IMR-90 (cell line): ENCODE results near the gene NGEF. TPM values are rescaled to one million over a fixed set of nuclear protein-coding genes. Genes with fewer than 3 reads are reported as not detected.

Source experiments
- ATAC-seq: fragments of 200-7000 bp; cut with Tn5 transposase; 2 replicates; pipeline ENCODE4 v1.9.1; 2020; ENCODE audit warnings: low read depth, mild to moderate bottlenecking, moderate library complexity
- BruUV-seq: library from RNA; stranded (reverse); fragments of 400-500 nt; replicated peaks from 2 replicates; lab custom pipeline; 2021; lab: Mats Ljungman, UMichigan
- CTCF ChIA-PET: fragments of 300-600 bp; formaldehyde crosslinking; extraction: SDS; loops from one replicate; lab custom pipeline; 2021; ENCODE audit warnings: antibody characterized with exemption; lab: Yijun Ruan, JAX
- POLR2A ChIA-PET: fragments of 300-600 bp; sonication (Branson Sonifier 250); formaldehyde crosslinking; loops from one replicate; lab custom pipeline; 2022; ENCODE audit warnings: antibody characterized with exemption; ENCODE audit not compliant: unreplicated experiment; lab: Charles Lee
- DNase-seq: peaks from one replicate; pipeline ENCODE4 v3.0.0; 2013
- H2AFZ ChIP-seq: replicated peaks from 2 replicates; pipeline ENCODE3; 2013; ENCODE audit warnings: low read length, mild to moderate bottlenecking; ENCODE audit not compliant: poor library complexity
- H2AK5ac ChIP-seq: 2 replicates; pipeline ENCODE4 v1.6.1; 2013; ENCODE audit warnings: low read depth, low read length, inconsistent platforms
- H2AK9ac ChIP-seq: replicated peaks from 2 replicates; pipeline ENCODE3; 2013; ENCODE audit warnings: mild to moderate bottlenecking, low read depth, low read length, moderate library complexity; ENCODE audit not compliant: poor library complexity
- H2BK120ac ChIP-seq: 2 replicates; pipeline ENCODE4 v1.6.1; 2013; ENCODE audit warnings: low read depth, low read length, inconsistent platforms
- H2BK15ac ChIP-seq: 3 replicates; pipeline ENCODE4 v1.6.1; 2013; ENCODE audit warnings: low read depth, low read length, inconsistent platforms
- H2BK20ac ChIP-seq: 2 replicates; pipeline ENCODE4 v1.6.1; 2013; ENCODE audit warnings: low read depth, mild to moderate bottlenecking, inconsistent platforms, low read length, moderate library complexity
- H2BK5ac ChIP-seq: 2 replicates; pipeline ENCODE4 v1.6.1; 2013; ENCODE audit warnings: mild to moderate bottlenecking, low read depth, low read length, inconsistent platforms; ENCODE audit not compliant: poor library complexity, severe bottlenecking
- H3K14ac ChIP-seq: replicated peaks from 2 replicates; pipeline ENCODE4 v1.6.1; 2013; ENCODE audit warnings: low read depth, low read length, inconsistent platforms
- H3K18ac ChIP-seq: 2 replicates; pipeline ENCODE4 v1.6.1; 2013; ENCODE audit warnings: low read depth, low read length, control low read depth
- H3K23ac ChIP-seq: 2 replicates; pipeline ENCODE4 v1.6.1; 2013; ENCODE audit warnings: low read depth, low read length, inconsistent platforms
- H3K27ac ChIP-seq: 2 replicates; pipeline ENCODE4 v1.5.1; 2013; ENCODE audit warnings: mild to moderate bottlenecking, control low read depth, low read length; ENCODE audit not compliant: insufficient read depth
- H3K27me3 ChIP-seq: 2 replicates; pipeline ENCODE4 v1.6.1; 2013; ENCODE audit warnings: low read length; ENCODE audit not compliant: control insufficient read depth, insufficient read depth
- H3K36me3 ChIP-seq: 2 replicates; pipeline ENCODE4 v1.6.1; 2013; ENCODE audit warnings: low read length, mixed read lengths; ENCODE audit not compliant: control insufficient read depth, insufficient read depth
- H3K4ac ChIP-seq: 2 replicates; pipeline ENCODE4 v1.6.1; 2013; ENCODE audit warnings: low read depth, low read length, inconsistent platforms
- H3K4me1 ChIP-seq: 2 replicates; pipeline ENCODE4 v1.6.1; 2013; ENCODE audit warnings: low read length, mixed read lengths; ENCODE audit not compliant: control insufficient read depth, insufficient read depth
- H3K4me2 ChIP-seq: 2 replicates; pipeline ENCODE4 v1.6.1; 2013; ENCODE audit warnings: low read depth, mild to moderate bottlenecking, control low read depth, low read length, moderate library complexity
- H3K4me3 ChIP-seq: 2 replicates; pipeline ENCODE4 v1.5.1; 2013; ENCODE audit warnings: low read depth, mild to moderate bottlenecking, control low read depth, low read length, moderate library complexity; ENCODE audit not compliant: insufficient read depth
- H3K56ac ChIP-seq: 2 replicates; pipeline ENCODE4 v1.6.1; 2013; ENCODE audit warnings: low read length, inconsistent platforms; ENCODE audit not compliant: insufficient read depth; ENCODE audit errors: extremely low read depth
- H3K79me1 ChIP-seq, 2 experiments: 2 replicates each; pipeline ENCODE4 v1.6.1; 2013; ENCODE audit warnings: low read length in 2 of 2, inconsistent platforms in 1 of 2, low read depth in 1 of 2
- H3K9ac ChIP-seq: 2 replicates; pipeline ENCODE4 v1.6.1; 2013; ENCODE audit warnings: low read depth, low read length, control low read depth
- H3K9me1 ChIP-seq: 2 replicates; pipeline ENCODE4 v1.6.1; 2013; ENCODE audit warnings: low read length, inconsistent platforms; ENCODE audit not compliant: insufficient read depth
- H3K9me3 ChIP-seq: 2 replicates; pipeline ENCODE4 v1.6.1; 2013; ENCODE audit warnings: low read length; ENCODE audit not compliant: control insufficient read depth, insufficient read depth
- H4K20me1 ChIP-seq: 2 replicates; pipeline ENCODE4 v1.6.1; 2013; ENCODE audit warnings: low read length, inconsistent platforms; ENCODE audit not compliant: insufficient read depth
- H4K5ac ChIP-seq: 2 replicates; pipeline ENCODE4 v1.6.1; 2013; ENCODE audit warnings: mild to moderate bottlenecking, low read depth, low read length, control low read depth
- H4K8ac ChIP-seq, 2 experiments: 2 replicates each; pipeline ENCODE4 v1.6.1; 2013; ENCODE audit warnings: low read depth in 2 of 2, low read length in 2 of 2, control low read depth in 1 of 2, inconsistent platforms in 1 of 2
- H4K91ac ChIP-seq: 2 replicates; pipeline ENCODE4 v1.6.1; 2013; ENCODE audit warnings: low read depth, low read length, inconsistent platforms; ENCODE audit not compliant: insufficient read depth
- BHLHE40 ChIP-seq: fragments of 150-350 bp; IDR thresholded peaks from 2 replicates; pipeline ENCODE4 v1.6.1; 2016; ENCODE audit warnings: mild to moderate bottlenecking, low read depth, low read length
- CEBPB ChIP-seq: IDR thresholded peaks from 2 replicates; pipeline ENCODE4 v1.6.1; 2012; ENCODE audit warnings: low read depth, low read length, improper control_type of control experiment
- CHD1 ChIP-seq: IDR thresholded peaks from 2 replicates; pipeline ENCODE4 v1.6.1; 2012; ENCODE audit warnings: low read depth, low read length, improper control_type of control experiment
- FOS ChIP-seq: fragments of 150-350 bp; IDR thresholded peaks from 2 replicates; pipeline ENCODE4 v1.6.1; 2016; ENCODE audit warnings: low read depth, low read length
- MAFK ChIP-seq: IDR thresholded peaks from 2 replicates; pipeline ENCODE4 v1.6.1; 2012; ENCODE audit warnings: low read depth, low read length, improper control_type of control experiment
- MAZ ChIP-seq: IDR thresholded peaks from 2 replicates; pipeline ENCODE4 v1.6.1; 2012; ENCODE audit warnings: low read depth, mild to moderate bottlenecking, low read length, improper control_type of control experiment, moderate library complexity, borderline replicate concordance
- MXI1 ChIP-seq: IDR thresholded peaks from 2 replicates; pipeline ENCODE4 v1.6.1; 2012; ENCODE audit warnings: low read depth, mild to moderate bottlenecking, low read length, moderate library complexity, borderline replicate concordance
- NFE2L2 ChIP-seq: fragments of 150-350 bp; IDR thresholded peaks from 2 replicates; pipeline ENCODE4 v1.6.1; 2016; ENCODE audit warnings: low read depth, mild to moderate bottlenecking, low read length
- POLR2A ChIP-seq: IDR thresholded peaks from 2 replicates; pipeline ENCODE4 v1.6.1; 2012; ENCODE audit warnings: mild to moderate bottlenecking, low read depth, low read length
- RAD21 ChIP-seq: IDR thresholded peaks from 2 replicates; pipeline ENCODE4 v1.6.1; 2012; ENCODE audit warnings: low read length, improper control_type of control experiment
- RCOR1 ChIP-seq: IDR thresholded peaks from 2 replicates; pipeline ENCODE4 v1.6.1; 2012; ENCODE audit warnings: mild to moderate bottlenecking, low read length, improper control_type of control experiment; ENCODE audit not compliant: insufficient replicate concordance
- RFX5 ChIP-seq: IDR thresholded peaks from 2 replicates; pipeline ENCODE4 v1.8.0; 2012; ENCODE audit warnings: low read depth, mild to moderate bottlenecking, low read length, moderate library complexity
- SMC3 ChIP-seq: fragments of 150-350 bp; IDR thresholded peaks from 2 replicates; pipeline ENCODE4 v1.6.1; 2016; ENCODE audit warnings: low read depth, mild to moderate bottlenecking, antibody characterized with exemption, low read length, moderate library complexity
- WGBS, 2 experiments: methylation state at CpG; one replicate each; pipeline versions ENCODE4 v1.1.5 to v1.1.7; 2013; ENCODE audit warnings: missing lambda C conversion rate in 2 of 2; ENCODE audit not compliant: insufficient read length in 1 of 2; ENCODE audit errors: extremely low coverage in 2 of 2; 5-methylcytosine and 5-hydroxymethylcytosine counted together
- dilution Hi-C: fragments of 300-500 bp; cut with HindIII; formaldehyde crosslinking; loops from one replicate; pipeline ENCODE4 v1.14.3; 2018; ENCODE audit warnings: low sequenced_read_pairs; ENCODE audit not compliant: unreplicated experiment
- in situ Hi-C: fragments of 300-500 bp; cut with MboI; formaldehyde crosslinking; loops from 3 replicates; pipeline ENCODE4 v1.14.3; 2019; ENCODE audit warnings: low sequenced_read_pairs, inconsistent platforms, mixed read lengths
- intact Hi-C: fragments of 100-400 bp; cut with micrococcal nuclease; formaldehyde crosslinking; loops from 2 replicates; pipeline ENCODE4 v1.10.0; 2022
- polyA plus RNA-seq, 3 experiments: library from polyadenylated mRNA; depleted of rRNA; stranded (reverse); fragments of >200 nt; gene quantifications; 2 replicates each; pipeline ENCODE4 v1.2.3, GENCODE V29; 2012; ENCODE audit warnings: low replicate concordance in 1 of 3
- total RNA-seq: library from RNA; depleted of rRNA; stranded (reverse); fragments of >200 nt; gene quantifications from 2 replicates; pipeline ENCODE4 v1.2.3, GENCODE V29; 2012
- TF ChIP-seq, protein P1 (sequence below): fragments of 150-350 bp; IDR thresholded peaks from 2 replicates; pipeline ENCODE4 v1.6.1; 2016; ENCODE audit warnings: low read depth, mild to moderate bottlenecking, low read length, moderate library complexity, borderline replicate concordance
- TF ChIP-seq, protein P2 (sequence below): fragments of 150-350 bp; IDR thresholded peaks from 2 replicates; pipeline ENCODE4 v1.6.1; 2017; ENCODE audit warnings: mild to moderate bottlenecking, antibody characterized with exemption, low read length, low read depth
- TF ChIP-seq, protein P3 (sequence below): conservative IDR thresholded peaks from 2 replicates; pipeline ENCODE4 v1.5.1; 2012; ENCODE audit warnings: mild to moderate bottlenecking, low read depth, low read length, improper control_type of control experiment

Gene NGEF
- total and polyA plus RNA-seq, 2 of the 4 experiments (the other 2 are of a cell fraction) = 1.1 to 1.7 TPM

DNA sequence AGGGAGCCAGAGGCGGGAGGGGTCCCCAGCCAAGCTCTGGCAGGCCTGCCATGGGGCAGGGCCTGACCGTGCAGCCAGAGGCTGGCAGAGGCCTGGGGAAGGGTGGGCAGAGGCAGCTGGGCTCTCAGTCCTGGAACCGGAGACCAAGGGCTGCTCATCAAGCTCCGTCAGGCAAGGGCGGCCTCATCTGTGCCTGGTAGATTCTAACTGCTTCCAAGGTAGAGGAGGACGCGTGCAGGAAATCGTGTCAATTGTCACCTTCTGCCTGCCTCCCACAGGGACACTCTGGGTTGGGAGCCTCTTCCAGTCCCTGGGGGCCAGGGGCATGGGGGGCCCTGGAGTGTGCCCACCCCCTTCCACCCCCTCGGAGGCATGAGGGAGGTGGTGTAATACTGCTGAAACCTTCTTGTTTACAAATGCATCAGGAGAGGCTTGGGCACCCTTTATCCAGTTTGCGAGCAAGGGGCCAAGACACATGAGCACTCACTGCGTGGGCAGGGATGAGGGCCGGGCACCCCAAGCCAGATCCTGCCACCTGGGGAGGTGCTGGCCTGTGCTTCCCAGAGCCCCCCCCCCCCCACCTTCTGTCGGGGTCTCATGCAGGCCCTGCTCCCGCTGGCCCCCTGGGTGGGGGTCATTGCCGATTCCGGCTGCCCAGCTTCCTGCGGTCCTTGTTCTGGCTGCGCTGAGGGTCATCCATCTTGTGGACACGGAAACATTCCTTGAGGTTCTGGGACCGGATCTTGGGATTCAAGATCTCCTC lies 134.0 kb downstream of the NGEF start:
- intact Hi-C loops (no loop called here), in situ Hi-C loops (no loop called here), dilution Hi-C loops (no loop called here)
- Histone ChIP-seq H3K56ac (no peak overlapping the region), H4K5ac (no peak overlapping the region), H3K18ac (no peak overlapping the region), H4K20me1 (no peaks in the 10 kb centered on the region; the same call in 1 of the 2 replicates), H3K36me3 (no peaks in the 10 kb centered on the region), H2BK120ac (no peak overlapping the region), H3K4me2 (no peak overlapping the region), H3K4me3 (no peak overlapping the region), H2BK20ac (no peak overlapping the region), H2AK9ac (no peak overlapping the region), H3K4ac (no peak overlapping the region), H3K9me1 (no peaks in the 10 kb centered on the region), H2AFZ (no peak overlapping the region), H3K9me3 (no peaks in the 10 kb centered on the region), H3K9ac (no peak overlapping the region), H3K27ac (no peak overlapping the region), H2BK5ac (no peak overlapping the region), H2BK15ac (no peak overlapping the region), H3K23ac (no peak overlapping the region), H3K14ac (no peak overlapping the region), H3K79me1 (no peaks in the 10 kb centered on the region), H4K8ac (no peak overlapping the region), H4K91ac (no peak overlapping the region), H3K27me3 (peaks cover 18% of the 10 kb centered on the region), H2AK5ac (no peak overlapping the region), H3K4me1 (peaks cover 1% of the 10 kb centered on the region; the same call in 1 of the 2 replicates)
- DNase-seq (no peak), ATAC-seq (no peak)
- CTCF ChIA-PET = no interaction called here
- POLR2A ChIA-PET = no interaction called here
- TF ChIP-seq RAD21 (no peak), RCOR1 (no peak), MAFK (no peak), CHD1 (no peak), SMC3 (no peak), BHLHE40 (no peak), POLR2A (no peak), FOS (no peak), NFE2L2 (no peak), MXI1 (no peak), CEBPB (no peak), RFX5 (no peak), MAZ (no peak)
- TF ChIP-seq, protein P1, sequence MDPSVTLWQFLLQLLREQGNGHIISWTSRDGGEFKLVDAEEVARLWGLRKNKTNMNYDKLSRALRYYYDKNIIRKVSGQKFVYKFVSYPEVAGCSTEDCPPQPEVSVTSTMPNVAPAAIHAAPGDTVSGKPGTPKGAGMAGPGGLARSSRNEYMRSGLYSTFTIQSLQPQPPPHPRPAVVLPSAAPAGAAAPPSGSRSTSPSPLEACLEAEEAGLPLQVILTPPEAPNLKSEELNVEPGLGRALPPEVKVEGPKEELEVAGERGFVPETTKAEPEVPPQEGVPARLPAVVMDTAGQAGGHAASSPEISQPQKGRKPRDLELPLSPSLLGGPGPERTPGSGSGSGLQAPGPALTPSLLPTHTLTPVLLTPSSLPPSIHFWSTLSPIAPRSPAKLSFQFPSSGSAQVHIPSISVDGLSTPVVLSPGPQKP = no peak
- TF ChIP-seq, protein P2, sequence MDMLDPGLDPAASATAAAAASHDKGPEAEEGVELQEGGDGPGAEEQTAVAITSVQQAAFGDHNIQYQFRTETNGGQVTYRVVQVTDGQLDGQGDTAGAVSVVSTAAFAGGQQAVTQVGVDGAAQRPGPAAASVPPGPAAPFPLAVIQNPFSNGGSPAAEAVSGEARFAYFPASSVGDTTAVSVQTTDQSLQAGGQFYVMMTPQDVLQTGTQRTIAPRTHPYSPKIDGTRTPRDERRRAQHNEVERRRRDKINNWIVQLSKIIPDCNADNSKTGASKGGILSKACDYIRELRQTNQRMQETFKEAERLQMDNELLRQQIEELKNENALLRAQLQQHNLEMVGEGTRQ = no peak
- TF ChIP-seq, protein P3, sequence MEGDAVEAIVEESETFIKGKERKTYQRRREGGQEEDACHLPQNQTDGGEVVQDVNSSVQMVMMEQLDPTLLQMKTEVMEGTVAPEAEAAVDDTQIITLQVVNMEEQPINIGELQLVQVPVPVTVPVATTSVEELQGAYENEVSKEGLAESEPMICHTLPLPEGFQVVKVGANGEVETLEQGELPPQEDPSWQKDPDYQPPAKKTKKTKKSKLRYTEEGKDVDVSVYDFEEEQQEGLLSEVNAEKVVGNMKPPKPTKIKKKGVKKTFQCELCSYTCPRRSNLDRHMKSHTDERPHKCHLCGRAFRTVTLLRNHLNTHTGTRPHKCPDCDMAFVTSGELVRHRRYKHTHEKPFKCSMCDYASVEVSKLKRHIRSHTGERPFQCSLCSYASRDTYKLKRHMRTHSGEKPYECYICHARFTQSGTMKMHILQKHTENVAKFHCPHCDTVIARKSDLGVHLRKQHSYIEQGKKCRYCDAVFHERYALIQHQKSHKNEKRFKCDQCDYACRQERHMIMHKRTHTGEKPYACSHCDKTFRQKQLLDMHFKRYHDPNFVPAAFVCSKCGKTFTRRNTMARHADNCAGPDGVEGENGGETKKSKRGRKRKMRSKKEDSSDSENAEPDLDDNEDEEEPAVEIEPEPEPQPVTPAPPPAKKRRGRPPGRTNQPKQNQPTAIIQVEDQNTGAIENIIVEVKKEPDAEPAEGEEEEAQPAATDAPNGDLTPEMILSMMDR = no peak
- 69% methylated on average over 5 of the region's 20 CpGs; no CpG with 5 or more reads in 1 of the 2 experiments for WGBS, 2 experiments
- no TSS peak for BruUV-seq
